Putamen (tissue), 1 donor: Measurements from ENCODE around the gene DHRSX.
"Not testable (repeated sequence)": the region's sequence is repeated elsewhere in the genome, so short reads cannot be mapped to it uniquely, and the experiment has no call there.

Source experiments
- DNase-seq: peaks from one replicate; pipeline ENCODE4 v3.0.0-alpha.2; 2016; ENCODE audit warnings: low spot score

The DHRSX gene

DNA sequence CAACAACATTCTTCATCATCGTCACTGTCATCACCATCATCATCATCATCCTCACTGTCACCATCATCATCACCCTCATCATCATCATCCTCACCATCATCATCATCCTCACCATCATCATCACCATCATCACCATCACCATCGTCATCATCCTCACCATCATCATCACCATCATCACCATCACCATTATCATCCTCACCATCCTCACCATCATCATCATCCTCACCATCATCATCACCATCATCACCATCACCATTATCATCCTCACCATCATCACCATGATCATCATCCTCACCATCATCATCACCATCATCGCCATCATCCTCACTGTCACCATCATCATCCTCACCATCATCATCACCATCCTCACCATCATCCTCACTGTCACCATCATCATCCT is 18.9 kb upstream of the DHRSX start:
- DNase-seq, result not testable (repeated sequence)

GRCh38 chrX:2517055-2517454 is 16.3 kb upstream of the DHRSX start:
- no peak for DNase-seq

DNA sequence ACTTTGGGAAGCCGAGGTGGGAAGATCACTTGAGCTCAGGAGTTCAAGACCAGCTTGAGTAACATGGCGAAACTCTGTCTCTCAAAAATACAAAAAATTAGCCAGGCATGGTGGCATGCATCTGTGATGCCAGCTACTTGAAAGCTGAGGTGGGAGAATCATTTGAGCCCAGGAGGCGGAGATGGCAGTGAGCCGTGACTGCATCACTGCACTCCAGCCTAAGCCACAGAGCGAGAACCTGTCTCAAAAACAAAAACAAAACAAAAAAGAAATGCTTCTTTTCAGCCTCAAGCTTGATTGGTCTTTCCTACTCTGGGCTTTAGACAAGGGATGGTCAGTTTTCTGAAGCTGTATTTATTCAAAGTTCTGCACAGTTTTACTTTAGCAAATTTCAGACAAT is 15.8 kb upstream of the DHRSX start:
- DNase-seq, result no peak

DNA sequence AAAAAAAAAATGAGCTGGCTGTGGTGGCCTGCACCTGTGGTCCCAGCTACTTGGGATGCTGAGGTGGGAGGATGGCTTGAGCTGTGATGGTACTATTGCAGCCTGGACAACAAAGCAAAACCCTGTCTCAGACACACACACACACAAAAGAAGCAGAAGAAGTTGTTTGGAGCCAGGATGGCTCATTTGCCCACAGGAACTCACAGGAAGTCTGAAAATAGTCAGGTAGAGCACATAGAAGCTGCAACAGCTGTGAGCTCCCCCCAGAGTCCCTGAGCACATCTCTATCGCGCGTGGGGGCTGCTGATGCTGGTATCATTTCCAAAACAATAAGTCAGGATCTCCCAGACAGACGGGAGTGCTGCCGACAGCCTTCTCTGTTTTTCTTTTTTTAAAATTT is 13.4 kb upstream of the DHRSX start:
- no peak for DNase-seq

- DNase-seq, result no peak
Observed at GRCh38 chrX:2513121-2513664, 12.4 kb upstream of the DHRSX start.

DNA sequence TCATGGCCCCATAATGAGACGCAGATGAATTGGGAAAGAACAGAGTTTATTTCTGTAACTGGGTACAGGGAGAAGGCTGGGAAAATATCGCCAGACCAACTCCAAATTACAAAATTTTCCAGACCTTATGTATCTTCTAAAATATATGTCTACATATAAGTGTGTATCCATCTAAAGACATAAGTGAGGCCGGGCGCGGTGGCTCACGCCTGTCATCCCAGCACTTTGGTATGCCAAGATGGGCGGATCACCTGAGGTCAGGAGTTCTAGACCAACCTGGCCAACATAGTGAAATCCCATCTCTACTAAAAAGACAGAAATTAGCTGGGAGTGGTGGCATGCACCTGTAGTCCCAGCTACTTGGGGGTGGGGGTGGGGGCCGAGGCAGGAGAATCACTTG is 11.7 kb upstream of the DHRSX start:
- no peak for DNase-seq

DNA sequence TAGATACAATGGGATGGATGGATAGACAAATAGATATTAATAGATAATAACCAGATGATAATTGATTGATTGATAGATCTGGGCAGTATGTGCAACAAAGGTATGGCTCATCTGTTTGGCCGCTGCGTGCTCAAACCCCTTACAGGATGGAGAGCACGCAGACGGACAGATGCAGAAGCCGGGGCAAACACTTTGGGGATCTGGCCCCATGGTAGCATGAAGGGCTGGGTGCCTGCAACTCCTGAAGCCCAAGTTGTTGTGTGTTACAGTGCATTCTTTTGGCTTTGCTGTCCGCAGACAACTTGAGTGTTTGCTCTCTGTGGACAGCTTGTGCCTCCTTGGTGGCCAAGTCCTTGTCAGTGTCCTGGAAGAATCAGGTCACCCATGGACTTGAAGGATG is 10.6 kb upstream of the DHRSX start:
- no peak for DNase-seq

GRCh38 chrX:2508648-2509335 is 8.0 kb upstream of the DHRSX start:
- DNase-seq, result no peak

GRCh38 chrX:2507904-2508627 is 7.3 kb upstream of the DHRSX start:
- DNase-seq, result no peak

DNA sequence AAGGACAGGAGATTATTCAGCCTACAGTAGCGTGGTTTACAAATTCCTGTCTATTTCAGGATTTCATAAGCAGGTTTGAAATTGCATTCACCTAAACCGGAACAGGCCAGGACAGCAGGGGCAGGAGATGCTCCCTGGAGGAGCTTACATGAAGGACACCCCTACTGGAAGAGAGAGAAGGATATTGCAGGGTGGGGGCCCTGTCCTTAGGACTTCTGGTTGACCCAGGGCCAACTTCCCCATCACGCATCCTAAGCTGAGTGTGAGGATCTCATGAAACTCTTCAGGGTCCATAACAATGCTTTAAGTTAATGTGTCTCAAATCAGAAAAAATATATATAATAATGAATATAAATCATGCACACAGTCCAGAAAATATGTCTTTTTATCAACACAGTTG is 6.4 kb upstream of the DHRSX start:
- no peak for DNase-seq

DNA sequence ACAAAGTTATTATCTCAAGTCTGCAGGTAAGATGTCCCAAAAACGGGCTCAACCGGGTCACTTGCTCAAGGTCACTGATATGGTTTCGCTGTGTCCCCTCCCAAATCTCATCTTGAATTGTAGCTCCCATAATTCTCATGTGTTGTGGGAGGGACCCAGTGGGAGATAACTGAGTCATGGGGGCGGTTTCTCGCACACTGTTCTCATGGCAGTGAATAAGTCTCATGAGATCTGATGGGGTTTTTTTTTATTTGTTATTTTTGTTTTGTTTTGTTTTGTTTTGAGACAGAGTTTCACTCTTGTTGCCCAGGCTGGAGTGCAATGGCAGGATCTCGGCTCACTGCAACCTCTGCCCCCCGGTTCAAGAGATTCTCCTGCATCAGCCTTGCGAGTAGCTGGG is 4.6 kb upstream of the DHRSX start:
- not testable (repeated sequence) for DNase-seq

DNA sequence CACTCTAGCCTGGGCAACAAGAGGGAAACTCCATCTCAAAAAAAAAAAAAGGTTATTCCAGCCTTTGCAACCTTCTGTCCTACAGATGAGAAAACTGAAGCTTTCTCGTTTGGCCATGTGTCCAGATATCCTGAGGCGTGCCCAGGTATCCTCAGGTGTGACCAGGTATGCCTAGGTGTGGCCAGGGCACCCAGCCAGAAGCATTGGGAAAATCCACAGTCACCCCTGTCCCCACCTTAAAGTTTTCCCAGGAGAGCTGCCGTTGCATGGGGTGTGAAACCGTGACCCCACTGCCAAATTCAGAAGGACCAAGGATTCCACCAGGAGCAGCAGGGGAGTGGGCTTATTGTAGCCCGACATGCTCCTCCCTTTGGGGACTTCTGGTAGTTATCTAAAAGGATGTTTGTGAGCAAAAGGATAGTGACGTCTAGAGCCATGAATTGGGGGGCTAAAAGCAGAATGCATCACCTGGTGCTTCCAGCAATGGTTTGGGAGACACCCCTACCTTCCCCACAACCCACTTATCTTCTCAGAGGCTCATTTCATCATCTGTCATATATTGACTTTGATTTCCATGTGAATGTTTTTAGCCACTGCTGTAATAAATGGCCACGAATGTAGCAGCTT is 4.0 kb upstream of the DHRSX start:
- no peak for DNase-seq

GRCh38 chrX:2503591-2504500 is 3.1 kb upstream of the DHRSX start:
- DNase-seq, result no peak

- no peak for DNase-seq
Observed at GRCh38 chrX:2502668-2503519, 2.1 kb upstream of the DHRSX start.

- DNase-seq, result no peak
Observed at GRCh38 chrX:2502120-2502667, 1.4 kb upstream of the DHRSX start.

- DNase-seq, result no peak
Observed at GRCh38 chrX:2501559-2502102, 855 bp upstream of the DHRSX start.

GRCh38 chrX:2500091-2500802 is 529 bp downstream of the DHRSX start:
- no peak for DNase-seq

DNA sequence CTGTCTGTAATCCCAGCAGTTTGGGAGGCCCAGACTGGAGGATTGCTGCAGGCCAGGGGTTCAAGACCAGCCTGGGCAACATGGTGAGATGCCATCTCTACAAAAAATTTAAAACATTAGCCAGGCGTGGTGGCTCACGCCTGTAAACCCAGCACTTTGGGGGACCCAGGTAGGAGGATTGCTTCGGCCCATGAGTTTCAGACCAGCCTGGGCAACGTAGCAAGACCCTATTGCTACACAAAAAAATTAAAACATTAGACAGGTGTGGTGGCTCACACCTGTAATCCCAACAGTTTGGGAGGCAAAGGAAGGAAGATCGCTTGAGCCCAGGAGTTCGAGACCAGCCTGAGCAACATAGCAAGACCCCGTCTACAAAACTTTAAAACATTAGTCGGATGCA is 1.3 kb downstream of the DHRSX start:
- no peak for DNase-seq

DNA sequence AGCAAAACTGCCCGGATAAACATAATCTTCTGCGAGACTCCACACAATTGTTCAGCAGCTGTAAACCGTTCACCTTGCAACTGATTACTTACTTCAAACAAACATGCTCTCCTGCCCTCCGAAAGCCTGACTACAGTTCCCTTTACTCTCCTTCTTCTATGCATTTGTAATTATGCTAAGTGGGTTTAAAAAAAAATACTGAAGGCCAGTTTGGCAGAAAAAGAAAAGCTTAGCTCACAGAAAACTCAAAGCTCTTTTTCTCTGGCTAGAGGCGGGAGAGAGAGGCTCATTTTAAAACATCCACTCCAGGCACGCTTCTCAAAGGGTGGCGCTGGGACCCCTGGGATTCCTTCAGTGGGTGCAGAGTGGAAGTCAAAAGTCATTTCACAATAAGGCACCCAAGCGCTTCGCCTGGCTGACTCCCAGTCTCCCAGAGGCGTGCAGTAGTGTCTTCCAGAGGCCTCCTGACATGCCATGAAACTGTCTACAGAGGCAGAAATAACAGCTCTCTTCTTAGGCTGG is 1.9 kb downstream of the DHRSX start:
- no peak for DNase-seq
